Esophagus squamous epithelium (tissue), 5 donors: ENCODE measurements around the gene ATP1A4. TPM values are rescaled to one million over a fixed set of nuclear protein-coding genes. Genes with fewer than 3 reads are reported as not detected.

Source experiments
- DNase-seq: peaks from one replicate; lab custom pipeline; 2025; lab: John Stamatoyannopoulos, UW
- H3K27ac ChIP-seq, 4 donors: fragments of 200-600 bp; sonication (generic); one replicate each; pipeline ENCODE4 v1.5.1; 2016 to 2019; ENCODE audit warnings: mild to moderate bottlenecking in 1 of 4
- H3K27me3 ChIP-seq, 4 donors: fragments of 200-600 bp; sonication (generic); 1 replicate in 3 of 4; 2 replicates in 1 of 4; pipeline versions ENCODE4 v1.5.1 to v1.6.0; 2017 to 2021; ENCODE audit warnings: antibody characterized with exemption in 1 of 4
- H3K36me3 ChIP-seq, 3 donors: fragments of 200-600 bp; sonication (generic); one replicate each; pipeline ENCODE4 v1.5.1; 2016 to 2019
- H3K4me1 ChIP-seq, 3 donors: fragments of 200-600 bp; sonication (generic); one replicate each; pipeline ENCODE4 v1.5.1; 2017 to 2019
- H3K4me3 ChIP-seq, 4 donors: fragments of 200-600 bp; sonication (generic); 1 replicate in 3 of 4; 2 replicates in 1 of 4; pipeline ENCODE4 v1.5.1; 2016 to 2019; ENCODE audit warnings: mild to moderate bottlenecking in 2 of 4, moderate library complexity in 1 of 4
- H3K9me3 ChIP-seq, 3 donors: fragments of 200-600 bp; sonication (generic); one replicate each; pipeline ENCODE4 v1.5.1; 2016 to 2019
- CTCF ChIP-seq, 6 experiments: fragments of 450-650 bp in 4 of 6; fragments of 200-600 bp in 2 of 6; sonication (generic) in 2 of 6; IDR thresholded peaks; one replicate each; pipeline ENCODE4 v1.5.1; 2016 to 2019; ENCODE audit warnings: antibody characterized with exemption in 6 of 6, mild to moderate bottlenecking in 4 of 6, moderate library complexity in 4 of 6
- POLR2A ChIP-seq, 4 donors: fragments of 450-650 bp; IDR thresholded peaks; one replicate each; pipeline ENCODE4 v1.6.1; 2017; ENCODE audit warnings: antibody characterized with exemption in 4 of 4, mild to moderate bottlenecking in 4 of 4, moderate library complexity in 3 of 4
- WGBS, 2 donors: methylation state at CpG; one replicate each; pipeline ENCODE4 v1.1.5; 2018; 5-methylcytosine and 5-hydroxymethylcytosine counted together
- intact Hi-C: fragments of 100-400 bp; cut with DNase I; formaldehyde crosslinking; loops from one replicate; pipeline ENCODE4 v1.15.0; 2022
- total RNA-seq, 4 donors: library from RNA; depleted of rRNA; stranded (reverse); fragments of >200 nt; gene quantifications; one replicate each; pipeline ENCODE4 v1.1.0, GENCODE V29; 2016
- donor health status: DM: yes; HTN: yes; CAD: no.

Gene ATP1A4
- total RNA-seq, 4 donors from 2014 or later: 0.19 to 1.8 TPM; not detected in 2

- no peaks in the 10 kb centered on the region for H3K36me3 ChIP-seq
- no peak for DNase-seq
- WGBS, 2 donors: 71 to 76% methylated on average over 10 to 12 of the region's 12 CpGs
- intact Hi-C loops: no loop called here
- no peak overlapping the region for H3K27ac ChIP-seq
- peaks cover 0 to 8% (median 0%) of the 10 kb centered on the region in 4 donors for H3K27me3 ChIP-seq
- H3K4me1 ChIP-seq: peaks cover 0 to 45% (median 0%) of the 10 kb centered on the region in 3 donors
- no peak overlapping the region for H3K4me3 ChIP-seq
- H3K9me3 ChIP-seq: no peaks in the 10 kb centered on the region
- TF ChIP-seq CTCF (IDR thresholded peaks at IDR 0.05) (no peak), POLR2A (IDR thresholded peaks at IDR 0.05) (no peak)
Measured at GRCh38 chr1:160112357-160112756, 39.0 kb upstream of the ATP1A4 start.

- H3K27me3 ChIP-seq: peaks cover 0 to 11% (median 0%) of the 10 kb centered on the region in 4 donors
- peaks cover 0 to 56% (median 5%) of the 10 kb centered on the region in 3 donors for H3K4me1 ChIP-seq
- no peaks in the 10 kb centered on the region for H3K9me3 ChIP-seq
- intact Hi-C loops: no loop called here
- TF ChIP-seq POLR2A (IDR thresholded peaks at IDR 0.05) (no peak), CTCF (IDR thresholded peaks at IDR 0.05) (no peak)
- H3K4me3 ChIP-seq: no peak overlapping the region
- whole genome bisulfite sequencing, 2 donors: 75 to 84% methylated on average over 4 to 6 of the region's 8 CpGs
- H3K27ac ChIP-seq: peak overlapping the region; percentile 49 to 88 (median 72)
- H3K36me3 ChIP-seq: no peaks in the 10 kb centered on the region
- DNase-seq: no peak
Measured at GRCh38 chr1:160113407-160113806, 38.0 kb upstream of the ATP1A4 start.

- intact Hi-C loops: no loop called here
- 59 to 67% methylated on average over 3 of the region's 4 CpGs for WGBS, 2 donors
Measured at GRCh38 chr1:160114085-160114484, 37.3 kb upstream of the ATP1A4 start.

GRCh38 chr1:160115545-160116282 lies 35.7 kb upstream of the ATP1A4 start, which contains the start of gene ATP1A2:
Gene ATP1A2 (plus strand): TSS chr1:160115759. CDS start chr1:160115862, 103 bp downstream.
- TF ChIP-seq POLR2A (IDR thresholded peaks at IDR 0.05) (peak in 2 of 4 donors; percentile 19 to 38), CTCF (IDR thresholded peaks at IDR 0.05) (no peak)
- no peaks in the 10 kb centered on the region for H3K36me3 ChIP-seq
- no peaks in the 10 kb centered on the region for H3K9me3 ChIP-seq
- 36 to 57% methylated on average over 8 to 15 of the region's 16 CpGs for WGBS, 2 donors
- peaks cover 0 to 49% (median 9%) of the 10 kb centered on the region in 3 donors for H3K4me1 ChIP-seq
- intact Hi-C loops: no loop called here
- H3K4me3 ChIP-seq: peak within 1 kb of the TSS; percentile 16 to 58 (median 43)
- H3K27me3 ChIP-seq: peaks cover 0 to 11% (median 0%) of the 10 kb centered on the region in 4 donors
- H3K27ac ChIP-seq: peak within 1 kb of the TSS; percentile 60 to 88 (median 79)
- DNase-seq: no peak

More at GRCh38 chr1:160114085-160114484, 37.3 kb upstream of the ATP1A4 start:
- peak overlapping the region; percentile 49 to 88 (median 79) for H3K27ac ChIP-seq
- peaks cover 0 to 57% (median 9%) of the 10 kb centered on the region in 3 donors for H3K4me1 ChIP-seq
- no peak for DNase-seq
- H3K36me3 ChIP-seq: no peaks in the 10 kb centered on the region
- H3K9me3 ChIP-seq: no peaks in the 10 kb centered on the region
- no peak for TF ChIP-seq POLR2A (IDR thresholded peaks at IDR 0.05)
- no peak for TF ChIP-seq CTCF (IDR thresholded peaks at IDR 0.05)
- H3K4me3 ChIP-seq: no peak overlapping the region
- H3K27me3 ChIP-seq: peaks cover 0 to 11% (median 0%) of the 10 kb centered on the region in 4 donors
